Skeletal muscle tissue (tissue), 4 donors: Measurements from ENCODE around the gene COL1A1. TPM values are rescaled to one million over a fixed set of nuclear protein-coding genes. Genes with fewer than 3 reads are reported as not detected.
A peak's percentile ranks its signal among the peaks of the same experiment; 100 is the strongest.

Experiments used
- H3K27ac ChIP-seq: one replicate; pipeline ENCODE4 v1.7.0; 2013; ENCODE audit warnings: mild to moderate bottlenecking, low read depth, low read length, inconsistent platforms
- H3K27me3 ChIP-seq, 3 donors: one replicate each; pipeline ENCODE4 v1.7.0; 2013; ENCODE audit warnings: low read length in 3 of 3; ENCODE audit not compliant: control insufficient read depth in 3 of 3, insufficient read depth in 3 of 3
- H3K36me3 ChIP-seq, 3 donors: one replicate each; pipeline ENCODE4 v1.7.0; 2013; ENCODE audit warnings: low read length in 3 of 3; ENCODE audit not compliant: control insufficient read depth in 3 of 3, insufficient read depth in 3 of 3
- H3K4me1 ChIP-seq, 3 donors: one replicate each; pipeline ENCODE4 v1.7.0; 2013; ENCODE audit warnings: low read length in 3 of 3, mild to moderate bottlenecking in 3 of 3; ENCODE audit not compliant: control insufficient read depth in 3 of 3, insufficient read depth in 3 of 3
- H3K4me3 ChIP-seq, 3 donors: one replicate each; pipeline ENCODE4 v1.7.0; 2013; ENCODE audit warnings: low read length in 3 of 3
- H3K9ac ChIP-seq, 3 donors: one replicate each; pipeline ENCODE4 v1.7.0; 2013; ENCODE audit warnings: low read length in 3 of 3, mild to moderate bottlenecking in 3 of 3, moderate library complexity in 2 of 3, low read depth in 1 of 3
- H3K9me3 ChIP-seq, 3 donors: one replicate each; pipeline ENCODE4 v1.7.0; 2013; ENCODE audit warnings: low read length in 3 of 3; ENCODE audit not compliant: control insufficient read depth in 3 of 3
- total RNA-seq: library from RNA; depleted of rRNA; stranded (reverse); fragments of >200 nt; gene quantifications from one replicate; pipeline ENCODE4 v1.2.3, GENCODE V29; 2014
- donor health status: Osteomylitis.

The COL1A1 gene
- total RNA-seq, 1 donor from 2014 or later = 3,450 TPM

- Histone ChIP-seq H3K4me1 (peaks cover 71 to 90% (median 83%) of the 10 kb centered on the region in 3 donors), H3K9me3 (no peaks in the 10 kb centered on the region), H3K9ac (peak overlapping the region; percentile 67 to 100 (median 81)), H3K4me3 (peak overlapping the region; percentile 72 to 81 (median 74)), H3K27me3 (no peaks in the 10 kb centered on the region), H3K36me3 (peaks cover 22 to 37% (median 33%) of the 10 kb centered on the region in 3 donors), H3K27ac (peak overlapping the region; percentile 98)
Observed at GRCh38 chr17:50167371-50167770, 34.1 kb downstream of the COL1A1 start.

GRCh38 chr17:50166518-50167181, 34.8 kb downstream of the COL1A1 start:
- Histone ChIP-seq H3K4me1 (peaks cover 70 to 90% (median 82%) of the 10 kb centered on the region in 3 donors), H3K4me3 (peak overlapping the region; percentile 74 to 91 (median 82)), H3K9me3 (no peaks in the 10 kb centered on the region), H3K36me3 (peaks cover 18 to 32% (median 27%) of the 10 kb centered on the region in 3 donors), H3K27ac (peak overlapping the region; percentile 98), H3K9ac (peak overlapping the region; percentile 97 to 100 (median 100)), H3K27me3 (no peaks in the 10 kb centered on the region)

- H3K4me1 ChIP-seq = peaks cover 70 to 90% (median 80%) of the 10 kb centered on the region in 3 donors
- peak within 1 kb of the TSS; percentile 97 to 100 (median 100) for H3K9ac ChIP-seq
- H3K27ac ChIP-seq = peak within 1 kb of the TSS; percentile 98
- peak within 1 kb of the TSS; percentile 74 to 91 (median 82) for H3K4me3 ChIP-seq
- peaks cover 17 to 26% (median 25%) of the 10 kb centered on the region in 3 donors for H3K36me3 ChIP-seq
- H3K9me3 ChIP-seq = no peaks in the 10 kb centered on the region
- H3K27me3 ChIP-seq = no peaks in the 10 kb centered on the region
Observed at GRCh38 chr17:50165867-50166517, 35.4 kb downstream of the COL1A1 start, which contains the start of gene SGCA. SGCA (plus strand) TSS chr17:50166005; CDS start chr17:50166041, 36 bp downstream.

GRCh38 chr17:50165466-50165865, 36.0 kb downstream of the COL1A1 start:
- Histone ChIP-seq H3K27ac (peak overlapping the region; percentile 98), H3K4me3 (peak overlapping the region; percentile 74 to 91 (median 82)), H3K9me3 (no peaks in the 10 kb centered on the region), H3K36me3 (peaks cover 16 to 24% (median 20%) of the 10 kb centered on the region in 3 donors), H3K4me1 (peaks cover 68 to 88% (median 79%) of the 10 kb centered on the region in 3 donors), H3K9ac (peak overlapping the region; percentile 97 to 100 (median 100)), H3K27me3 (no peaks in the 10 kb centered on the region)

- Histone ChIP-seq H3K36me3 (peaks cover 12 to 20% (median 16%) of the 10 kb centered on the region in 3 donors), H3K9ac (peak overlapping the region; percentile 97 to 100 (median 100)), H3K4me3 (peak overlapping the region; percentile 74 to 91 (median 82)), H3K4me1 (peaks cover 64 to 84% (median 75%) of the 10 kb centered on the region in 3 donors), H3K9me3 (no peaks in the 10 kb centered on the region), H3K27ac (peak overlapping the region; percentile 98), H3K27me3 (no peaks in the 10 kb centered on the region)
Observed at GRCh38 chr17:50165066-50165465, 36.4 kb downstream of the COL1A1 start.

GRCh38 chr17:50164697-50164988, 36.8 kb downstream of the COL1A1 start:
- Histone ChIP-seq H3K27ac (peak overlapping the region; percentile 98), H3K27me3 (no peaks in the 10 kb centered on the region), H3K4me1 (peaks cover 60 to 80% (median 71%) of the 10 kb centered on the region in 3 donors), H3K9me3 (no peaks in the 10 kb centered on the region), H3K36me3 (peaks cover 8 to 16% (median 12%) of the 10 kb centered on the region in 3 donors), H3K9ac (peak overlapping the region; percentile 24 to 100 (median 97)), H3K4me3 (peak overlapping the region; percentile 74 to 91 (median 82))

GRCh38 chr17:50163843-50164696, 37.4 kb downstream of the COL1A1 start:
- peak overlapping the region; percentile 98 for H3K27ac ChIP-seq
- H3K4me1 ChIP-seq = peaks cover 54 to 74% (median 65%) of the 10 kb centered on the region in 3 donors
- H3K9ac ChIP-seq = peak overlapping the region; percentile 41 to 100 (median 47)
- H3K4me3 ChIP-seq = peak overlapping the region in 2 of 3 donors; percentile 74 to 91
- peaks cover 5 to 12% (median 6%) of the 10 kb centered on the region in 3 donors for H3K36me3 ChIP-seq
- H3K9me3 ChIP-seq = no peaks in the 10 kb centered on the region
- no peaks in the 10 kb centered on the region for H3K27me3 ChIP-seq

GRCh38 chr17:50162466-50163254, 38.8 kb downstream of the COL1A1 start:
- H3K36me3 ChIP-seq = no peaks in the 10 kb centered on the region
- H3K9me3 ChIP-seq = no peaks in the 10 kb centered on the region
- no peaks in the 10 kb centered on the region for H3K27me3 ChIP-seq
- peaks cover 44 to 67% (median 51%) of the 10 kb centered on the region in 3 donors for H3K4me1 ChIP-seq
- H3K9ac ChIP-seq = no peak overlapping the region
- no peak overlapping the region for H3K4me3 ChIP-seq
- H3K27ac ChIP-seq = no peak overlapping the region

GRCh38 chr17:50161911-50162288, 39.5 kb downstream of the COL1A1 start:
- no peaks in the 10 kb centered on the region for H3K36me3 ChIP-seq
- no peak overlapping the region for H3K27ac ChIP-seq
- no peaks in the 10 kb centered on the region for H3K9me3 ChIP-seq
- H3K4me1 ChIP-seq = peaks cover 42 to 60% (median 43%) of the 10 kb centered on the region in 3 donors
- H3K9ac ChIP-seq = peak overlapping the region in 2 of 3 donors; percentile 2 to 38
- H3K27me3 ChIP-seq = no peaks in the 10 kb centered on the region
- peak overlapping the region; percentile 74 to 85 (median 84) for H3K4me3 ChIP-seq
